ENCODE measurements around the gene DYNC1LI1.
"Not testable (repeated sequence)": the region's sequence is repeated elsewhere in the genome, so short reads cannot be mapped to it uniquely, and the experiment has no call there.

The DYNC1LI1 gene

DNA sequence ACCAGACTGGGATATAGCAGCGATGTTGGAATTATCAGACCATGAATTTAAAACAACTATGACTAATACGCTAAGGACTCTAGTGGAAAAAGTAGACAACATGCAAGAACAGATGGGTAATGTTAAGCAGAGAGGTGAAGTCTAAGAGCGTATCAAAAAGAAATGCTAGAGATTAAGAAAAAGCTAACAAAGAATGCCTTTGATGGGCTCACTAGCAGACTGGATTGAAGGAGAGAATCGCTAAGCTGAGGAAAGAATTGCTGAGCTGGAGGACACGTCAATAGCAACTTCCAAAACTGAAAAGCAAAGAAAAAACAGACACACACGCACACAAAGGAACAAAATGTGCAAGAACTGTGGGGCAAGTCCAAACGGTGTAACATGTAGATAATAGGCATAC, 48.0 kb downstream of the DYNC1LI1 start:
- no peak for DNase-seq

DNA sequence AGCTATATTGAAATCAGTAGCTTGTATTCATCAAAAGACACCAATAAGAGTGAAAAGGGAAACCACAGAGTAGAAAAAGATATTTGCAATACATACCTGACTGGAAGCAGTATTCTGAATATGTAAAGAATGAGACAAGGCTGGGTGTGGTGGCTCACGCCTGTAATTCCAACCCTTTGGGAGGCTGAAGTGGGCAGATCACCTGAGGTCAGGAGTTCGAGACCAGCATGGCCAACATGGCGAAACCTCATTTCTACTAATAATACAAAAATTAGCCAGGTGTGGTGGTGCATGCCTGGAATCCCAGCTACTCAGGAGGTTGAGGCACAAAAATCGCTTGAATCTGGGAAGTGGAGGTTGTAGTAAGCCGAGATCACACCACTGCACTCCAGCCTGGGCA, 51.7 kb downstream of the DYNC1LI1 start:
- DNase-seq, result not testable (repeated sequence)

DNA sequence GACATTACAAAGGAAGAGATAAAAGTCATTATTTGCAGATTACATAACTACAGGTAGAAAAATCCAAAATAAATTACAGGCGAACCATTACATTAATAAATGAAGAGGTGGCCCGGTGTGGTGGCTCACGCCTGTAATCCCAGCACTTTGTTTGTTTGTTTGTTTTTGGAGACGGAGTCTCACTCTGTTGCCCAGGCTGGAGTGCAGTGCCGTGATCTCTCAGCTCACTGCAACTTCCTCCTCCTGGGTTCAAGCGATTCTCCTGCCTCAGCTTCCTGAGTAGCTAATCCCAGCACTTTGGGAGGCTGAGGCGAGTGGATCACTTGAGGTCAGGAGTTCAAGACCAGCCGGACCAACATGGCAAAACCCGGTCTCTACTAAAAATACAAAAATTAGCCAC, 53.9 kb downstream of the DYNC1LI1 start:
- DNase-seq, result not testable (repeated sequence)

DNA sequence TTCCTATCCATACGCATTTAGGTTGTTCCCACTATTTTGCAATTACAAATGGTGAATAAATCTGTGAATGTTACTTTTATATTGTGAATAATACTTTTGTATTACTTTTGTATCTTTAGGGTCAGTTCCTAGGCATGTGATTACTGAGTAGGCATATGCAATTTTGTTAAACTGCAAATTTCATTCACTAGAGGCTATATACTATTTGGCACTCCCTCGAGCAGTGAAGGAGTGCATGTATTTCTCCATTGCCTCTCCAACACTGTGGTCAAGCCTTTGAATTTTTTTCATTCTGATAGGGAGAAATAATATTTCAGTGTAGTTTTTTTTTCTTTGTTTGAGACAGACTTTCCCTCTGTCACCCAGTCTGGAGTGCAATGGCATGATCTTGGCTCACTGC, 59.7 kb downstream of the DYNC1LI1 start:
- DNase-seq, result no peak

DNA sequence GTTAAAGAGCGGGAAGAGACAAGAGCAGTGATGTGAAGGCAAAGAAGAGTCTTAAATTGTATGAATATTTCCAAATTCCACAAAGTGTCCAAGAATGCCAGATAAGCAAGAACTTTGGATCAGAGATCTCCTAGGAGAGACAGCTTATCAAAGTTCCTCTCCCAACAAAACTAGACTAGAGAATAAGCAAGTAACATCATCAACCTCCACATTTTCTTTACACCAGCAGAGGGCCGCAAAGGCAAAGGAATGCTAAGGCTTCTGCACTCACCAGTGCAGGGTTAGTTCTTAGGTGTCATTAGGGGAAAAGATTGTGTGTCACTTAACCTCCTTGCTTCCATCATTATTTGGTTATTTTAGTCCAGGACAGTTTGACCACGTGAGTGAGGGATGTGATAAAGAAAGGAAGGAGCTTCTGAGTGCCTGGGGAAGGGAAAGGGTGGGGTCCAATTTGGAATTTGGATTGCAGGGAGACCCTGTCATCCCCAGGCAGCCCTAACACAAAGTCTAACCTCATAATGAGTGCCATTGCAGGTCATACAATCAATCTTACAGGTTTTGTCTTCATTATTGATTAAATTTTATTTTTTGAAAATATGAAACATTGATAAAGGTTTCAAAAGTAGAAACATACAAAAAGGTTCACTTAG, 60.5 kb downstream of the DYNC1LI1 start:
- peak; percentile 51 for DNase-seq

DNA sequence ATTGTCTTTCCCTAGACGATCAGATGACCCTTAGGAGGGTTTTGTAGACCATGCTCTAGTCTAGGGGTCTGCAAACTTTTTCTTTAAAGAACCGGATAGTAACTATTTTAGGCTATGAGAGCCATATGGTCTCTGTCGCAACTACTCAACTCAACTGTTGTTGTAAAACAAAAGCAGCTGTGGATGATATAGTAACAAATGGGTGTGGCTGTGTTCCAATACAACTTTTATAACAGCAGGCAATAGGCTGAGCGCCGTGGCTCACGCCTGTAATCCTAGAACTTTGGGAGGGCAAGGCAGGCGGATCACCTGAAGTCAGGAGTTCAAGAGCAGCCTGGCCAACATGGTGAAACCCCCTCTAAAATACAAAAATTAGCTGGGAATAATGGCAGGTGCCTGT, 61.9 kb downstream of the DYNC1LI1 start:
- DNase-seq, result no peak

DNA sequence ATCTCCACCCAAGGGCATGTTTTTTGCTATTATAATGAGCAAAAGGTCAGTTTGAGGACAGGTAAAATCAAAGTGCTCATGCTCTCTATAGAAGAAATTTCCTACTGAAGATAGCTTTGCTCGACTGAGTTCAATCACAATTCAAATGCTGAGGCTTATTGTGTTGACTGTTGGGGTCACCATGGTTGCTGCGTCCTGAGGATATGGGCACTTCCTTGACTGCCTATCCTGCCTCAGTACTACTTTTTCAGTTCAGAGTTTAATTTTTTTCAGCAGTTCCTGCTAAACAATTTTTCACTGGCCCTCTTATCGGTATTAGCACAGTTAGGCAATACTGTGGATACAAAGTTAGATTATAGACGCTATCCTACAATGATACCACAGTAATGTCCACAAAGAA, 64.2 kb downstream of the DYNC1LI1 start:
- no peak for DNase-seq

DNA sequence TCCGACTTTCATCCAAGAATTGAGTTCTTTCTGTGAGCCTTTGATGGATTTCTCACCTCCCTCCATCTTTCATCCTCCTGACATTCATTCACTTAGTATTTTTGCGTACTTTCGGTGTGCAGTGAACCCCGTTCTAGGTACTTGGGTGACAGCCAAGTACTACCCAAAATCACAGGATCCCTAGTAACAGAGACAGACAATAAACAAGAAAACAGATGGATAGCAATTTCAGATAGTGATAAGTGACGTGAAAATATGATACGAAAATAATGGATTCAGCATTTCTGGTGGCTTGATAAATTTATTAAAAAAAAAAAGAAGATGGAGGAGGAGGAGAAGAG, 67.7 kb downstream of the DYNC1LI1 start:
- no peak for DNase-seq

DNA sequence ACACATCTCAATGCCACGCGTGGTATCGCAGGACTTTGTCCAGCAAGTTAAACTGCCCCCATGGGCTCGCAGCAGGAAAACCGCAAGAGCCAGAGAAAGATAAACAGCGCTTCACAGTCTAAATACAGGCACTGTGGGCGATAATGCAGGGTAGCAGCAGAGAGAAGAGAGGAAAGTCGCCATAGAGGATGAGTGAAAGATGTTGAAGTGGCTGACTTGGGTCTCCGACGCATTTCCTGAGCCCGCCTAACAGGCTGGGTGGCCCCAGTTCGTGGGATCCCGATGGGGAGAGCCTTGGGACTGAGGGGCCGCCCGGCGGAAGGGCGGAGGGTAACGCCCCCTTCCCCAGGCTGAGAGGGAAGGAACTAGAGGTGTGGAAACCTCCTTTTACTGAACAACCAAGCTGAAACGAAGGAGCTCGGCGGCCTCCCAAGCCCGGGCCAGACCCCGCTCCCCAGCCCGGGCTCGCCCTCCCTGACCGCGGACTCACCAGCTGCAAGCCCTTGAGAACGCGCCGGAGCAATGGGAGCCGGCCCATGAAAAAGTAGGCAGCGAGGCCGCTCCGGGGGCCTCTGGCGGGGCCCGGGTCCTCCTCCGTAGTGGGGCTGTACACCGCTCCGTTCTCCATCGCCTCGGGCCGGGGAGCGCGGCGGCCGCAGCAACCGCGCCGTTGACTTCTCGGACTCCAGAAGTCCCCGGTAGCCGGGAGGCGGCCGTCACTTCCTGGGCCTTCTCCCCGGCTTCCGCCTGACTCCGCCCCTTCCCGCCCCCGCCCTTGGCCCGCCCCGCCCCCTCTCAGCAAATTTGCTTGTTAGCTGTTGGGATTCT, 68.3 kb downstream of the DYNC1LI1 start, which contains the start of gene CMTM6:
CMTM6 (minus strand) TSS at position 735 of the 828 bp plus-strand sequence; CDS start at position 628, 107 bp downstream.
- DNase-seq, result peak; percentile 27

DNA sequence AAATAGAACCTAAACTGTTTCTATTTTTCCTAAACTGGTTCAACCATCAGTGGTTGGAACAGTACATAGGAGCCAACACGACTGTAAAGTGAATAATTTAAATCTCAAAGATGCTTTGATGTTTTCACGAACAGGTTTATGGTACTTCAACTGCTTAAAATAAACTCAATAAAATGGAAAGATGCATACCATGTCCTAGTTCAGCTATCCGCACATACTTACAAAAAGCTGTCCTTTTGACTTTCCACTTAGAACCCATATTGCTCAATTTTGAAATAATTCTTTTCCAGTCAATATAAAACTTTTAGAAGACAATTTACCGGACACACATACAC, 68.9 kb downstream of the DYNC1LI1 start:
- DNase-seq, result peak; percentile 10

DNA sequence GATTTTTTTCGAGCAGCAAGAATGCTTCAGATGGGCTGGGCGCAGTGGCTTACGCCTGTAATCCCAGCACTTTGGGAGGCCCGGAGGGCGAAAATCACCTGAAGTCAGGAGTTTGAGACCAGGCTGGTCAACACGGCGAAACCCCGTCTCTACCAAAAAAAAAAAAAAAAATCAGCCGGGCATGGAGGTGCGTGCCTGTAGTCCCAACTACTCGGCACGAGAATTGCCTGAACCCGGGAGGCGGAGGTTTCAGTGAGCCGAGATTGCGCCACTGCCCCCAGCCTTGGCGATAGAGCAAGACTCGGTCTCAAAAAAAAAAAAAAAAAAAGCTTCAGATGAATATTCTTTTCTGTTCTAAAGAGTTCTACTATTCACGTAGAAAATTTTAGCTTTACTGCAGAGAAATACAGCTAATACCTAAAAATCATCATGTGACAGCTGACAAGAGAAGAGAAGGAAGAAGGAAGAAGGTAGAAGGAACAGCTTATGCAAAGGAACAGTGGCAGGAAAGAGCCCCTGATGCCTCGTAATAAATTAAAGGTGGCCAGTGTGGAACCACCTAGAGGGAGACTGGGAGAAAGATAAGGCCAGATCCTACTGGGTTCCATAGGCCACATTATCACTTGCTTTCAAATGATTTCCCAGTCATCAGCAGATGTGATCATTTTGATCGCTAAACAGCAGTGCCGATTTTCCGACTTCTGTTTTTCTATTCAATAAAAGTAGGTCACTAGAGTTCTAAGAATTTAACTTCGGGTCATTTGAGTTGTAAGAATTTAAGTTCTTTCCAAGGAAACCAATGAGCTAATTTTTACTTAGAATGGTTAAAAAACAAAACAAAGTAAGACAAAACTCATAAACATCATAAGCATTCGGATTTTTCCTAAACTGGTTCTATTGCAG, 69.5 kb downstream of the DYNC1LI1 start:
- DNase-seq, result peak; percentile 7

DNA sequence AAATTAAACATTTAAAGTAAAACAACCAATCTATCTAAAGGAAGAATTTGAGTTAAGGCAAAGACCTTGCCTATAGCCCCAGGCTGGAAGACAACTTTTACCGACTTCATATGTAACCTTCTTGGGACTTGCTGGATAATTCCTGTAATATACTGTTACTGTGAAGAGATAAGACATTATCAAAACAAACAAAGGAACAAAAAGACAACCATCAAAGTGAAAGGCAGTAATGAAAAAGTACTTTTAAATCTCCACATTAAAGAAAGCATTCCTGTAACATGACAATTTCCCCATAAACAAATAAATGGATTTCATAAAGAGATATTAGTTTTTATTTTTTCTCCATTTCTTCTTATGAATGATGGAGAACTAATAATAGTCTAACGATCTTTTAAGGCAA, 70.4 kb downstream of the DYNC1LI1 start:
- no peak for DNase-seq

DNA sequence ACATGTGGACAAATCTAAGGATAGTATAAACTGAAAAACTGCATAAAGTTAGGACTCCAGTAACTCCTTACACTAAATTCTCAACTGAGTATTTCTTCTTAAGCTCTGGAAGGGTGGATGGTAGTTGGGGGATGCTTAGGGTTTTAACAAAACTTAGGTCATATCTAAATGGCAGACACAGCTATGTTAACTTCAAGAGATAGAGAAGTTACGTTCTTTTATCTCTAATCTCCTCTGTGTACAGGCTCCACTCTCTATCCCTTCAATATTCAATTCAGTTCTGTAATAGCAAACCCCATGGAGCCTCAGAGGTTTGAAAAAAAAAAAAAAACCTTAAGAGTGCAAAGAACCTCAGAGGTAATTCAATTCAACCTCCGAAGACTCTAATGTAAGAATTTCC, 71.1 kb downstream of the DYNC1LI1 start:
- DNase-seq, result no peak

DNA sequence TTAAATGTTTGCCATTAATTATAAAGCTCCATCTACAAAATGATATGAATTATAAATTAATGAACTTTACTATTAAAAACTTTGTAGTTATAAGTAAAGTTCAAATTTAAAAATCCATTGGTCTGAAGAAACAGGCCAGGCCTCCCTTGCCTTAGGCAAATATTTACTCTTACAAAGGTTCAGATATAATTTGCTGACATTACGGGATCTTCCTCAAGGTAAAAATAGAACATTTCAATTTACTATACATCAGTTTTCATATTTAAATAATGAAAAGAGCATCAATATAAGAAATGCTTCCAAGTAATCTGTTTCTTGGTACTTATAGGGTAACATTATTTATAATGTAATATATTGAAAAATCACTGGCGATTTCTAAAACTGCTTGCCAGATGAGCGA, 71.7 kb downstream of the DYNC1LI1 start:
- DNase-seq, result no peak

DNA sequence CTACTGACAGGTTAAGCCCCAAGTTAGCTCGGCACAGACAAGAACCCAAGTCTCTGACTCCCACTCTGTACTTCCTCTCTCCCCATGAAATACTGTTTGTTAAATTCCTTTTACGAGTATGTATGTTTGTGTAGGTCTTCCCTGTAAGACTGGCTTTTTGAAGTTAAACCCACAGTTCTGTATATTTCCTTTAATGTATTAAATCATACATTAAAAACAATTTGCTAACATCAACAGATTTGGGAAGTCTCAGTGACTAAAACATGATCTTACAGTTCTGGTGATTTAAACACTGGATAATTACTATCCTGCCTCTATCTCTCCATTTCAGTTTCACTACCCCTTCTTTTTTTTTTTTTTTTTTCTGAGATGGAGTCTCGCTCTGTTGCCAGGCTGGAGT, 72.4 kb downstream of the DYNC1LI1 start:
- no peak for DNase-seq

DNA sequence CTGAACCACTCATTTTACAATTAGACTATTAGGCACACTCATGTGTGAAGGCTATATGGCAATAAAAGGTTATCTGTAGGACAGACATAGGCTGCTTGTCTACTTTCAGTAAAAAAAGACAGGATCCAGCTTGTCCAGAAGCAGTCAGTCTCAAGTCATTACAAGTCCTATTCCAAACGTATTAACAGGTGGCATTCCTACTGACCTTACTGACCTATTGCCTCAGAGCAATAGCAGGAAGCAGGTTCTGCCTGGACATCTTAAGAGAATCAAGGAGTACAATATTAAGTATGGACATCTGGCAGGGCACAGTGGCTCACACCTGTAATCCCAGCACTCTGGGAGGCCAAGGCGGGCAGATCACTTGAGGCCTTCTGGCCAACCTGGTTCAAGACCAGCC, 75.0 kb downstream of the DYNC1LI1 start:
- DNase-seq, result no peak

DNA sequence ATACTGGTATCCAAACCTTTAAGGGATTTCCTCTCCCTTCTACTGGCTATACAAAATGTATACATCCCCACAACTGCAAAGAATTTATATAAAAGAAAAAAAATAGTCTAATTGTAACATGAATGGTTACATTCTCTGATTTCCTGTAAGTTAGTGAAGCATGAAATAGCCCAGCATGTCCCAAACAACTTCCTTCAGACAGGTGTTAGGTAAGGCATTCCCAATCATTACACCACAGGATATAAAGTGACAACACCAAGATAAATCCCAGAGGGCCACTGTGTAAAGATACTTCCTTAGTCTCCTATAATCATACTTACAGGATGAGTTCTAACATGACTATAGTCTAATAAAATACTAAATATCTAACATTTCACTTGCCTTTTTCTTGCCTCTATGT, 75.6 kb downstream of the DYNC1LI1 start:
- no peak for DNase-seq

DNA sequence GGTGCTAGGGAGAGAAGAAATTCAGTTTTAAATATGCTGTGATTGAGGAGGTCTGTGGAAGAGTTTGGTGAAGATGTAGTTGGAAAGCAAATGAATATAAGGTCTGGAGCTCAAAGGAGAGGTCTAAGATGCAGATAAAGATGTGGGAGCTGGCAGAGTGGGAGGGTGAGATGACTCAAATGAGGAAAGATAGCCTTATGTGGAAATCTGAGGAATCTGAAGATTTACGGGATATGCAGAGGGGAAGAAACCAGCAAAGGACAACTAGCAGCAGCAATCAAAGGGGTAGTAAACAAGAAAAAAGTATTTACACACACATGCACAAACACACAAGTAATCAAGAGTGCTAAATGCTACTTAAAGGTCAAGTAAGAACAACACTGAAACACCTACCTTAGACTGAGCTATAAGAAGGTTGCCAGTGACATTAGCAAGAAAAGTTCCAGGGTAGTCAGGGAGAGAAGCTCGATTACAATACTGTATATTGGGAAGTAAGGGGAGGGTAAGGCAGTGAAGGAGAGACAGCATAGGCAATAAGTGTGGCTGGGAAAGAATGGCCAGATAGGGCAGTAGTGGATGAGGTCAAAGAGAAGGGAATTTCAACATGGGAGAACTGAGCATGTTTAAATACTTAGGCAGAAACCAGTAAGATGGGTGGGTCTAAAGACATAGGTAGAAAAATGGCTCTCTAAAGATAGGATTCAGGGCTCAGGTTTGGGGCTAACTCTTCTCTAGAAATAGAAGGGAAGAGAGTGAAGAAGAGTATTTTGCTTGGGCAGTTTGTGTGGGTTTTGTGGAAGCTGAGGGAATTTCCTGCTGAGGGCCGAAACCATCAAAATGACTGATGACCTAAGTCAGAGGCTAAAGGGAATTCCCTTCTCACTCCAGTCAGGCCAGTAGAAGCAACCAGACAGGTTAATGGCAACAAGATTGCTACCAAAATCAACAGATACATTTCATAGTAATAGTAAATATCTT, 76.9 kb downstream of the DYNC1LI1 start:
- no peak for DNase-seq

DNA sequence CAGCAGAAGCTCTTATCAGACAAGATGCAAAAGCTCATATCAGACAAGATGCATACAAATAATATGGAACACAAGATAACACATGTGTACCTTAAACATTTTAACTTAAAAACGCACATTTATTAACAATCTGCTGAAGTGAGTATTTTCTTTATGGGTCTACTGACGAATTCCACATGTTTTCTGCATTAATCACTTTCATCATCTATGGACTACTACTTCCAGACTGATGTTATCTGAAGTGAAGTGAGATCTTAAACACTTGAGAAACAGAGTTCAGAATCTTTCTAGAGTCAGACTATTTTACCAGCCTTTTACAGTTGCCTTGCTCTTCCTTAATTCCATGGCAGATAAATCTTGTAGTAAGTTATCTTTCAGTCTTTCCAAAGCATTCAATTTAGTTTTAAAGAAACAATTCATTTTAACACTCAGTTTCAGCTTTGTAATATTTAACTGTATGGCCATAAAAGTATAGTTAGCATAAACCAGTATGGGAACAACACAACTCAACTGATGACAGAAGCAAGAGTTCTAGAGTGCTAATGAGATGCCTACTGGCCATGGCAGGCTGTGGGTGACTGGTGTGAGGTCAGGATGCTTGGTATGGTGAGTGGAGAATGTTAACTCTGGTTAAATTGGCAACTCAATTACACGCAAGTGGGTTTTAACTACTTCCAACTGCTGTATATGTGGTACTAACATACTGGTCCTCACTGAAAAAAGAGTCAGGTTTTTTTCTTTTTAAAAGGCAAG, 77.8 kb downstream of the DYNC1LI1 start:
- no peak for DNase-seq

DNA sequence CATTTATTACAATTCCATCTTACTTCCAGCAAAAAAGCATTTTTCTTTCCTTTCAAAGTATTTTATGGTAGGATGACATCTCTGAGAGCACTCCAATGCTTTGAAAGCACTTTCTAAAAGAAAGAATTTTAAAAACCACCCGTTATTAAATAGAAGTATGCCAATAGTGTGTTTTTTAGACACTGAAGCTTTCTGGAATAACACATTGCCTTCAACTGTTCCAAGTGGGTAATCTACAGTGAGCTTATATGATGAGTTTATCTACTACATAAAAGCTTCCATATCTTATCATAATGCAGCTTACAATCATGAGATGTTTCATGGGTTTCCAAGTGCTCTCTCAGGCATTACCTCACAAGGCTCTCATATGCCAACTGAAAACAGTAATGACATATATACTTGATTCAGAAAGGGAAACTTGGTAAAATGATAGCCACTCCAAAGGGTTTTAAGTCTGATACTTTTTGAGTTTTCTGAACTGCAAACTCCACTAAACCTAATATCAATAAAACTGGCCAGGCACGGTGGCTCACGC, 82.1 kb downstream of the DYNC1LI1 start:
- no peak for DNase-seq

DNA sequence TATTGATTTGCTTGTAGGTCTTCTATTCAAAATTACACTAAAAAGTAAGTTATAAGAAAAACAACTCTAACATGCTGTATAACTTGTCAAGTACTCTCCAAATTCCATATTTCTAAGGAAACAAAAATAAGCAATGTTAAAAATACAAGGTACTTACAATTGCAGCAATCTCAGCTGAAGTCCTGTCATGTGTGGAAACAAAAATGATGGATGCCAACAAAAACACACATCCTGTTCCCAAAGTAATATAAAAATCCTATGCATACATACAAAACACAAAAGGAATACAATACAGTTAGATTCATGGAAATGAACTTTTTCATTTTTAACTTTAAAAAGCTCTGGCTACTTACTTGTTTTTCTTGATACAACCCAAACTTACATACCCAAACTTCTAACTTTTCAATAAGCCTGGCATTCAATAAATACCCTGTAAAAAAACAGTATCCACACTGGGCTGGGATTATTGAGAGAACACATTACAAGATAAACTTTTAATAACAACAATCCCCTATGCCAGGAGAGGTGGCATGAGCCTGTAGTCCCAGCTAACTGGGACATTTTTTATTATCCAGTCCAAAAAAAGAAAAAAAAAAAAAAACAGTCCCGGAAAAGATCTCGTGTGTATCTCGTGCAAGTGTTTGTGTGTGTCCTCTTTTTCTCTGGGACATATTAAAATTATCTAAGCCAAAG, 82.7 kb downstream of the DYNC1LI1 start:
- DNase-seq, result no peak
